HG03354 (cell line): ENCODE results near the gene CDK5RAP1.

ENCODE experiments used
- ATAC-seq: cut with Tn5 transposase; IDR thresholded peaks from one replicate; pipeline ENCODE4 v1.9.1; 2021; ENCODE audit warnings: mild to moderate bottlenecking; ENCODE audit not compliant: unreplicated experiment, poor library complexity, severe bottlenecking

Gene CDK5RAP1

DNA sequence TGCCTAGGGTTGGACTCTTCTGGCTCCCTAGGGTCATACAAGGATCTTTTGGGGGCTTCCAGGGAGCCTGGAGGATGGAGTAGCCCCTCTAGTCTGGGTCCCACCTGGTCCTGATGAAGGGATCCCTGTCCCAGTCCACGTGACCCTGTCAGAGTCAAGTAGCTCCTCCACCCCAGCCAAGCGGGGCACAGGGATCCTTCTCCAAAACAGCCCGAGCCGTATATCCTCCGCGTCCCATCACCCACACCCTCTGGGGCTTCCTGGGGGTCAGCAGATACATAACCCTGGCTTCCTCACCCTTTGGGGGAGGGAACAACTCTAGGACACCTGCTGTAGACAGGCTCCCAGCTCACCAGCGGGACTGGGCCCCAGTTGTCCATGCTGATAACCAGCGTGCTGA lies 90.3 kb downstream of the CDK5RAP1 start:
- ATAC-seq, result no peak

DNA sequence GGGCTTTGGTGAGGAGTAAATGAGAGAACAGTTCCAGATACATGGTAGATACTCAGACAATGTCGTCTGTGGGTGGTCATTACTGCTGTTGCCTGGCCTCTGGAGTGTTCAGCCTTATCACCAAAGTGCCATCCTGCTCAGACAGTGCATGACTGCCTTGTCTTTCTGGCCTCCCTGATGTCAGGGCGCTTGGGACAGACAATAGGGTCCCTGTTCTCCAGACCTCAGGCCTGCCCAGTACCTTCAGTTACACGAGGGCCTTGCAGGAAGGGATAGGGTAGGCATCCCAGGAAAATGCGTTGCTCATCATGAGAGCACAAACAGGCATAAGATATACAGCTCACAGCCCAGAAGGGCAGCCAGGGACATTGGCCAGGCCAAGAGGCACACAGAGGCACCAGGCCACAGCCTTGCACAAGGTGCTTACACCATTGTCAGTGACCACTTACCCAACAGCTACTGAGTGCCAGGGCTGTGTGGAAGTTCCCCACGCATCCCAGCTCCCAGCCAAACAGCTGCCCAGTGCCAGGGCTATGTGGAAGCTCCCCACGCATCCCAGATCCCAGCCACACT lies 90.9 kb downstream of the CDK5RAP1 start:
- no peak for ATAC-seq

DNA sequence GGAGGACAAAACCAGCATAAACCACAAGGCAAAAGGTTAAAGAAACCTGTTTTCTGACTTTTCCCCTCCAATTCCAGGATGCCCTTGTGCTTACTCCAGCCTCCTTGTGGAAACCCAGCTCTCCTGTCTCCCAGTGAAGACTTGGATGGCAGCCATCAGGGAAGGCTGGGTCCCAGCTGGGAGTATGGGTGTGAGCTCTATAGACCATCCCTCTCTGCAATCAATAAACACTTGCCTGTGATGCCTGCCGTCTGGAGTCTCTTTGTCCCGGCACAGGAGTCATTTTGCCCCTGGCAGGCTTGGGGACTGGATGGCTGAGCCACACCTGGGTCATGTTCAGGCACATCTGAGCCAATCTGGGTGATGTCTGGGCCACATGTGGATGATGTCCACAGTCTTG lies 91.7 kb downstream of the CDK5RAP1 start:
- ATAC-seq, result no peak
